Sigmoid colon (tissue), 7 donors: Measurements from ENCODE around the gene HFM1. TPM values are rescaled to one million over a fixed set of nuclear protein-coding genes. Genes with fewer than 3 reads are reported as not detected.

ENCODE experiments used
- DNase-seq: peaks from one replicate; pipeline ENCODE4 v3.0.0-alpha.2; 2019
- H3K27ac ChIP-seq, 4 donors: fragments of 200-600 bp; sonication (generic); one replicate each; pipeline ENCODE4 v1.5.1; 2016 to 2019; ENCODE audit warnings: mild to moderate bottlenecking in 1 of 4
- H3K27me3 ChIP-seq, 3 donors: fragments of 200-600 bp; sonication (generic); one replicate each; pipeline ENCODE4 v1.5.1; 2019; ENCODE audit warnings: mild to moderate bottlenecking in 1 of 3
- H3K36me3 ChIP-seq, 4 donors: fragments of 200-600 bp; sonication (generic); one replicate each; pipeline ENCODE4 v1.5.1; 2016 to 2019
- H3K4me1 ChIP-seq, 4 donors: fragments of 200-600 bp; sonication (generic); one replicate each; pipeline ENCODE4 v1.5.1; 2017 to 2019
- H3K4me3 ChIP-seq, 4 donors: fragments of 200-600 bp; sonication (generic); one replicate each; pipeline ENCODE4 v1.5.1; 2017 to 2019; ENCODE audit warnings: mild to moderate bottlenecking in 2 of 4, moderate library complexity in 1 of 4
- H3K9me3 ChIP-seq, 4 donors: fragments of 200-600 bp in 3 of 4; sonication (generic) in 3 of 4; one replicate each; pipeline versions ENCODE4 v1.5.1 to v1.6.1; 2013 to 2019
- EP300 ChIP-seq, 4 donors: sonication (generic); formaldehyde crosslinking; IDR thresholded peaks; one replicate each; pipeline ENCODE4 v1.6.1; 2017; ENCODE audit warnings: antibody characterized with exemption in 4 of 4
- POLR2A ChIP-seq, 2 donors: fragments of 450-650 bp; IDR thresholded peaks; one replicate each; pipeline ENCODE4 v1.6.1; 2016; ENCODE audit warnings: antibody characterized with exemption in 2 of 2, mild to moderate bottlenecking in 2 of 2, moderate library complexity in 2 of 2
- POLR2AphosphoS5 ChIP-seq, 4 donors: sonication (generic); formaldehyde crosslinking; IDR thresholded peaks; one replicate each; pipeline ENCODE4 v1.6.1; 2017; ENCODE audit warnings: antibody characterized with exemption in 4 of 4
- WGBS, 2 donors: extraction: QIAGEN DNeasy Blood & Tissue Kit; methylation state at CpG; one replicate each; pipeline ENCODE4 v1.1.7; 2013; 5-methylcytosine and 5-hydroxymethylcytosine counted together
- intact Hi-C: fragments of 100-400 bp; cut with DNase I; formaldehyde crosslinking; loops from one replicate; pipeline ENCODE4 v1.15.1; 2023
- polyA plus RNA-seq, 3 donors: library from polyadenylated mRNA; stranded (reverse); fragments of 200-250 nt; gene quantifications; one replicate each; pipeline ENCODE4 v1.2.3, GENCODE V29; 2013
- total RNA-seq, 4 donors: library from RNA; depleted of rRNA; stranded (reverse); fragments of >200 nt; gene quantifications; one replicate each; pipeline ENCODE4 v1.1.0, GENCODE V29; 2016
- TF ChIP-seq, protein P1 (sequence below), 4 experiments: fragments of 450-650 bp in 3 of 4; fragments of 200-600 bp in 1 of 4; IDR thresholded peaks; one replicate each; pipeline ENCODE4 v1.5.1; 2016 to 2019; ENCODE audit warnings: antibody characterized with exemption in 4 of 4, mild to moderate bottlenecking in 3 of 4, moderate library complexity in 2 of 4
- donor health status: healthy with polysubstance abuse.
- donor health status: Bipolar disorder and iron deficiency.
- donor health status: healthy.

Gene HFM1
- total and polyA plus RNA-seq, 7 donors = 0.16 to 5.8 (median 3.0) TPM; not detected in 2

DNA sequence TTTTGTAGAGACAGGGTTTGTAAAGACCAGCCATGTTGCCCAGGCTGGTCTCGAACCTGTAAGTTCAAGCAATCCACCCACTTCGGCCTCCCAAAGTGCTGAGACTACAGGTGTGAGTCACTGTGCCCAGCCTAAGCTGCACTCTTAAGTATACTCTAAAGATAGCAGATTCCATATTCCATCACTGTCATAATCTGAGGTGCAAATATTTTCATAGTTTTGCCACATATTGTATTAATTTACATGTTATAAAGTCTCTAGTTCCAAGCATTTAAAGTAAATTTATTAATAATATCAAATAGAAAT lies 121.3 kb downstream of the HFM1 start:
- TF ChIP-seq EP300 (IDR thresholded peaks at IDR 0.05) (no peak), POLR2AphosphoS5 (IDR thresholded peaks at IDR 0.05) (no peak), POLR2A (IDR thresholded peaks at IDR 0.05) (no peak)
- TF ChIP-seq, protein P1, sequence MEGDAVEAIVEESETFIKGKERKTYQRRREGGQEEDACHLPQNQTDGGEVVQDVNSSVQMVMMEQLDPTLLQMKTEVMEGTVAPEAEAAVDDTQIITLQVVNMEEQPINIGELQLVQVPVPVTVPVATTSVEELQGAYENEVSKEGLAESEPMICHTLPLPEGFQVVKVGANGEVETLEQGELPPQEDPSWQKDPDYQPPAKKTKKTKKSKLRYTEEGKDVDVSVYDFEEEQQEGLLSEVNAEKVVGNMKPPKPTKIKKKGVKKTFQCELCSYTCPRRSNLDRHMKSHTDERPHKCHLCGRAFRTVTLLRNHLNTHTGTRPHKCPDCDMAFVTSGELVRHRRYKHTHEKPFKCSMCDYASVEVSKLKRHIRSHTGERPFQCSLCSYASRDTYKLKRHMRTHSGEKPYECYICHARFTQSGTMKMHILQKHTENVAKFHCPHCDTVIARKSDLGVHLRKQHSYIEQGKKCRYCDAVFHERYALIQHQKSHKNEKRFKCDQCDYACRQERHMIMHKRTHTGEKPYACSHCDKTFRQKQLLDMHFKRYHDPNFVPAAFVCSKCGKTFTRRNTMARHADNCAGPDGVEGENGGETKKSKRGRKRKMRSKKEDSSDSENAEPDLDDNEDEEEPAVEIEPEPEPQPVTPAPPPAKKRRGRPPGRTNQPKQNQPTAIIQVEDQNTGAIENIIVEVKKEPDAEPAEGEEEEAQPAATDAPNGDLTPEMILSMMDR (IDR thresholded peaks at IDR 0.05) = no peak
- peaks cover 0 to 5% (median 0%) of the 10 kb centered on the region in 4 donors for H3K4me1 ChIP-seq
- 91% methylated on average over 2 of the region's 2 CpGs for WGBS, 2 donors
- H3K36me3 ChIP-seq = no peaks in the 10 kb centered on the region
- H3K4me3 ChIP-seq = no peak overlapping the region
- DNase-seq = no peak
- no peaks in the 10 kb centered on the region for H3K27me3 ChIP-seq
- H3K27ac ChIP-seq = no peak overlapping the region
- intact Hi-C loops = loop anchor here (2.0 to 5.0 kb wide), 3 partner anchors 119 to 644 kb away; partner anchors contain the start of gene CDC7
- H3K9me3 ChIP-seq = no peaks in the 10 kb centered on the region

GRCh38 chr1:91282695-91283420 lies 121.8 kb downstream of the HFM1 start:
- TF ChIP-seq POLR2AphosphoS5 (IDR thresholded peaks at IDR 0.05) = no peak
- TF ChIP-seq, protein P1 (IDR thresholded peaks at IDR 0.05) = peak; percentile 41 to 79 (median 70)
- Histone ChIP-seq H3K4me3 (peak overlapping the region in 2 of 4 donors; percentile 20), H3K27me3 (no peaks in the 10 kb centered on the region), H3K27ac (no peak overlapping the region), H3K9me3 (no peaks in the 10 kb centered on the region), H3K36me3 (no peaks in the 10 kb centered on the region), H3K4me1 (peaks cover 0 to 5% (median 0%) of the 10 kb centered on the region in 4 donors)
- peak; percentile 73 for DNase-seq
- WGBS, 2 donors = 52 to 56% methylated on average over 6 of the region's 6 CpGs
- intact Hi-C loops = loop anchor here (2.0 to 5.0 kb wide), 3 partner anchors 120 to 644 kb away; partner anchors contain the start of gene CDC7

GRCh38 chr1:91281782-91282181 lies 122.9 kb downstream of the HFM1 start:
- Histone ChIP-seq H3K36me3 (no peaks in the 10 kb centered on the region), H3K4me3 (no peak overlapping the region), H3K27me3 (no peaks in the 10 kb centered on the region), H3K9me3 (no peaks in the 10 kb centered on the region), H3K4me1 (peaks cover 0 to 5% (median 0%) of the 10 kb centered on the region in 4 donors), H3K27ac (no peak overlapping the region)
- TF ChIP-seq EP300 (IDR thresholded peaks at IDR 0.05) (no peak), POLR2AphosphoS5 (IDR thresholded peaks at IDR 0.05) (no peak), POLR2A (IDR thresholded peaks at IDR 0.05) (no peak)
- TF ChIP-seq, protein P1 (IDR thresholded peaks at IDR 0.05) = no peak
- 70 to 76% methylated on average over 6 of the region's 6 CpGs for WGBS, 2 donors
- no peak for DNase-seq
- intact Hi-C loops = loop anchor here (2.0 to 5.0 kb wide), 3 partner anchors 121 to 646 kb away; partner anchors contain the start of gene CDC7

DNA sequence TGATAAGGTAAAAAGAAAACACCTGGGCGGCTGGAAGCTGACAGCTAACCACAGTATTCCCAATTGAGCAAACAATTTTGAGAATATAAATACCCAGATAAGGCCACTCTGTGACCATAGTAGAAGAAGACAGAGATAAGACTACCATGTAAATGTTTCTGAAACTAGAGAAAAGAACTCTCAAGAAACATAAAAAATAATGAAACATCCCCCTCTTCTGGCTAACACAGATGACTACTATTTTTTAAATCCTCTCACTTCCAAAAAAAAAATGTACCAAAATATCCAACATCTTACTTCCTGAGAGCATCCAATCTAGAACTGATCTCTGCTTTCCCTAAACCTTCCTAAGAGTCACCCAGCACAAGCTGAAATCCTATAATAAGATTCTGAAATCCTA lies 125.9 kb downstream of the HFM1 start:
- intact Hi-C loops = no loop called here
- no peak for DNase-seq
- no peaks in the 10 kb centered on the region for H3K27me3 ChIP-seq

More for the DNA sequence above, 125.9 kb downstream of the HFM1 start:
- Histone ChIP-seq H3K9me3 (no peaks in the 10 kb centered on the region), H3K36me3 (no peaks in the 10 kb centered on the region), H3K4me3 (no peak overlapping the region), H3K27ac (no peak overlapping the region), H3K4me1 (peaks cover 0 to 5% (median 0%) of the 10 kb centered on the region in 4 donors)
- WGBS, 2 donors = 51 to 77% methylated on average over 1 of the region's 1 CpG
- TF ChIP-seq, protein P1 (IDR thresholded peaks at IDR 0.05) = no peak
- no peak for TF ChIP-seq EP300 (IDR thresholded peaks at IDR 0.05)
- TF ChIP-seq POLR2AphosphoS5 (IDR thresholded peaks at IDR 0.05) = no peak
- TF ChIP-seq POLR2A (IDR thresholded peaks at IDR 0.05) = no peak
